H9 (cell line): Measurements from ENCODE around the gene NTMT2. TPM values are rescaled to one million over a fixed set of nuclear protein-coding genes. Genes with fewer than 3 reads are reported as not detected.

Experiments used
- DNase-seq: peaks from one replicate; pipeline ENCODE4 v3.0.0-alpha.2; 2017
- H2AFZ ChIP-seq: one replicate; pipeline ENCODE4 v1.6.1; 2013; ENCODE audit warnings: mild to moderate bottlenecking, low read length, control low read depth, moderate library complexity
- H2AK5ac ChIP-seq: 2 replicates; pipeline ENCODE4 v1.6.1; 2013; ENCODE audit warnings: low read length, control low read depth, mixed read lengths; ENCODE audit not compliant: insufficient read length
- H2BK120ac ChIP-seq: one replicate; pipeline ENCODE4 v1.6.1; 2013; ENCODE audit warnings: low read depth, mild to moderate bottlenecking, low read length, control low read depth, inconsistent platforms; ENCODE audit not compliant: poor library complexity, severe bottlenecking
- H2BK12ac ChIP-seq: 2 replicates; pipeline ENCODE4 v1.6.1; 2013; ENCODE audit warnings: low read length, control low read depth, mixed read lengths, low read depth; ENCODE audit not compliant: insufficient read length
- H2BK15ac ChIP-seq: 2 replicates; pipeline ENCODE4 v1.6.1; 2013; ENCODE audit warnings: low read depth, low read length, control low read depth
- H2BK20ac ChIP-seq: one replicate; pipeline ENCODE4 v1.6.1; 2013; ENCODE audit warnings: low read depth, mild to moderate bottlenecking, low read length, control low read depth, inconsistent platforms; ENCODE audit not compliant: poor library complexity, severe bottlenecking
- H2BK5ac ChIP-seq: 2 replicates; pipeline ENCODE4 v1.6.1; 2013; ENCODE audit warnings: low read length, control low read depth, mixed read lengths; ENCODE audit not compliant: insufficient read length
- H3K14ac ChIP-seq: 2 replicates; pipeline ENCODE4 v1.6.1; 2013; ENCODE audit warnings: low read length, control low read depth; ENCODE audit not compliant: insufficient read depth
- H3K18ac ChIP-seq: 2 replicates; pipeline ENCODE4 v1.6.1; 2013; ENCODE audit warnings: low read depth, mild to moderate bottlenecking, mixed read lengths, low read length, control low read depth; ENCODE audit not compliant: insufficient read length
- H3K23ac ChIP-seq: 2 replicates; pipeline ENCODE4 v1.6.1; 2013; ENCODE audit warnings: low read length, control low read depth, mixed read lengths, low read depth; ENCODE audit not compliant: insufficient read length
- H3K23me2 ChIP-seq: 2 replicates; pipeline ENCODE4 v1.6.1; 2013; ENCODE audit warnings: low read depth, mild to moderate bottlenecking, mixed read lengths, low read length, control low read depth; ENCODE audit not compliant: insufficient read length, poor library complexity, severe bottlenecking
- H3K27ac ChIP-seq: 2 replicates; pipeline ENCODE4 v1.5.1; 2013; ENCODE audit warnings: low read length, control low read depth, mixed read lengths, low read depth; ENCODE audit not compliant: insufficient read length
- H3K27me3 ChIP-seq: 2 replicates; pipeline ENCODE4 v1.6.1; 2013; ENCODE audit warnings: low read length, control low read depth, inconsistent platforms; ENCODE audit not compliant: insufficient read depth
- H3K4ac ChIP-seq: 2 replicates; pipeline ENCODE4 v1.6.1; 2013; ENCODE audit warnings: low read depth, mild to moderate bottlenecking, control low read depth, inconsistent platforms, low read length, moderate library complexity
- H3K4me1 ChIP-seq: 2 replicates; pipeline ENCODE4 v1.6.1; 2013; ENCODE audit warnings: low read length, control low read depth, inconsistent platforms; ENCODE audit not compliant: insufficient read depth
- H3K4me2 ChIP-seq: 2 replicates; pipeline ENCODE4 v1.6.1; 2013; ENCODE audit warnings: low read length, control low read depth, mixed read lengths; ENCODE audit not compliant: insufficient read length, insufficient read depth
- H3K56ac ChIP-seq: 2 replicates; pipeline ENCODE4 v1.6.1; 2013; ENCODE audit warnings: low read depth, mild to moderate bottlenecking, mixed read lengths, low read length, control low read depth; ENCODE audit not compliant: insufficient read length
- H3K79me1 ChIP-seq: 2 replicates; pipeline ENCODE4 v1.6.1; 2013; ENCODE audit warnings: low read depth, mild to moderate bottlenecking, moderate library complexity, low read length, control low read depth, inconsistent platforms; ENCODE audit not compliant: insufficient read depth, poor library complexity, severe bottlenecking
- H3K79me2 ChIP-seq: 2 replicates; pipeline ENCODE4 v1.6.1; 2013; ENCODE audit warnings: low read length, control low read depth, inconsistent platforms; ENCODE audit not compliant: insufficient read depth
- H3K9ac ChIP-seq: 2 replicates; pipeline ENCODE4 v1.6.1; 2013; ENCODE audit warnings: low read length, control low read depth, mixed read lengths; ENCODE audit not compliant: insufficient read length; ENCODE audit errors: extremely low read depth
- H3K9me3 ChIP-seq: one replicate; pipeline ENCODE4 v1.6.1; 2013; ENCODE audit warnings: low read depth, low read length, inconsistent platforms; ENCODE audit not compliant: control insufficient read depth
- H3T11ph ChIP-seq: one replicate; pipeline ENCODE4 v1.6.1; 2013; ENCODE audit warnings: mild to moderate bottlenecking, low read length, control low read depth, inconsistent platforms
- H4K20me1 ChIP-seq: one replicate; pipeline ENCODE4 v1.6.1; 2013; ENCODE audit not compliant: control insufficient read depth, insufficient read length, insufficient read depth
- H4K5ac ChIP-seq: 2 replicates; pipeline ENCODE4 v1.6.1; 2013; ENCODE audit warnings: low read depth, mild to moderate bottlenecking, mixed read lengths, low read length, control low read depth; ENCODE audit not compliant: insufficient read length
- H4K8ac ChIP-seq: replicated peaks from 2 replicates; pipeline ENCODE4 v1.6.1; 2013; ENCODE audit warnings: low read length, control low read depth, mixed read lengths, low read depth; ENCODE audit not compliant: insufficient read length
- H4K91ac ChIP-seq: 2 replicates; pipeline ENCODE4 v1.6.1; 2013; ENCODE audit warnings: low read depth, mild to moderate bottlenecking, moderate library complexity, mixed read lengths, low read length, control low read depth; ENCODE audit not compliant: insufficient read length
- H3K27ac Mint-ChIP-seq, 3 experiments: 2 replicates in 2 of 3; 3 replicates in 1 of 3; pipeline ENCODE4 v1.8.0; 2020 to 2021; ENCODE audit warnings: mixed read lengths in 3 of 3, mild to moderate bottlenecking in 1 of 3, moderate library complexity in 1 of 3
- H3K27me3 Mint-ChIP-seq: 2 replicates; pipeline ENCODE4 v1.8.0; 2021; ENCODE audit warnings: low read depth, mild to moderate bottlenecking, moderate library complexity, mixed read lengths
- H3K36me3 Mint-ChIP-seq, 3 experiments: 2 replicates in 2 of 3; 3 replicates in 1 of 3; pipeline ENCODE4 v1.8.0; 2020 to 2021; ENCODE audit warnings: low read depth in 3 of 3, mixed read lengths in 3 of 3; ENCODE audit not compliant: insufficient read depth in 1 of 3
- H3K4me1 Mint-ChIP-seq, 2 experiments: 2 replicates each; pipeline ENCODE4 v1.8.0; 2020; ENCODE audit warnings: mixed read lengths in 2 of 2
- H3K4me3 Mint-ChIP-seq, 2 experiments: 2 replicates in 1 of 2; 3 replicates in 1 of 2; pipeline ENCODE4 v1.8.0; 2020 to 2021; ENCODE audit warnings: mild to moderate bottlenecking in 2 of 2, mixed read lengths in 2 of 2, moderate library complexity in 1 of 2
- H3K9me3 Mint-ChIP-seq, 2 experiments: 2 replicates in 1 of 2; 3 replicates in 1 of 2; pipeline ENCODE4 v1.8.0; 2020; ENCODE audit warnings: mild to moderate bottlenecking in 2 of 2, mixed read lengths in 2 of 2, moderate library complexity in 1 of 2
- CTCF ChIP-seq: fragments of 200-600 bp; sonication (generic); conservative IDR thresholded peaks from 3 replicates; pipeline ENCODE4 v1.8.0; 2021; ENCODE audit warnings: antibody characterized with exemption, mild to moderate bottlenecking
- WGBS: extraction: QIAGEN DNeasy Blood & Tissue Kit; methylation state at CpG from one replicate; pipeline ENCODE4 v1.1.7; 2013; ENCODE audit warnings: missing lambda C conversion rate, low lambda C conversion rate, mixed read lengths; ENCODE audit not compliant: insufficient read length; ENCODE audit errors: extremely low coverage; 5-methylcytosine and 5-hydroxymethylcytosine counted together
- total RNA-seq: library from RNA; stranded (reverse); gene quantifications from 2 replicates; pipeline ENCODE4 v1.2.1, GENCODE V29; 2021

Gene NTMT2
- total RNA-seq, 1 experiment from 2014 or later, result 0.28 TPM

GRCh38 chr1:170175041-170175440 lies 29.3 kb downstream of the NTMT2 start:
- Histone ChIP-seq H3K23ac (no peak overlapping the region), H4K8ac (no peak overlapping the region), H3K4me2 (no peak overlapping the region), H2BK20ac (no peak overlapping the region), H2BK5ac (no peak overlapping the region), H3K9me3 (no peaks in the 10 kb centered on the region), H3K56ac (no peak overlapping the region), H2AK5ac (no peak overlapping the region), H3K4me1 (no peaks in the 10 kb centered on the region), H3K14ac (no peak overlapping the region), H3K18ac (no peak overlapping the region), H3K79me1 (no peaks in the 10 kb centered on the region), H3K9ac (no peak overlapping the region), H3K27me3 (no peaks in the 10 kb centered on the region), H4K5ac (no peak overlapping the region), H2AFZ (no peak overlapping the region), H3K4ac (no peak overlapping the region), H3K79me2 (no peaks in the 10 kb centered on the region), H3T11ph (no peak overlapping the region), H4K91ac (no peak overlapping the region), H3K23me2 (no peaks in the 10 kb centered on the region), H3K27ac (no peak overlapping the region), H2BK15ac (no peak overlapping the region), H4K20me1 (no peaks in the 10 kb centered on the region), H2BK120ac (no peak overlapping the region), H2BK12ac (no peak overlapping the region)
- WGBS, result no CpG with 5 or more reads among the region's 5 CpGs
- no peak for DNase-seq
- peaks cover 9 to 19% of the 10 kb centered on the region in 2 experiments for H3K9me3 Mint-ChIP-seq
- no peak overlapping the region for H3K27ac Mint-ChIP-seq
- no peak for TF ChIP-seq CTCF
- H3K4me1 Mint-ChIP-seq, result no peaks in the 10 kb centered on the region
- no peaks in the 10 kb centered on the region for H3K27me3 Mint-ChIP-seq
- peaks cover 0 to 16% (median 5%) of the 10 kb centered on the region in 3 experiments; a peak in 3 of 7 replicates for H3K36me3 Mint-ChIP-seq
- no peak overlapping the region for H3K4me3 Mint-ChIP-seq
